ENCODE measurements around the gene PSMD12.
A peak's percentile ranks its signal among the peaks of the same experiment; 100 is the strongest.
"Not testable (repeated sequence)": the region's sequence is repeated elsewhere in the genome, so short reads cannot be mapped to it uniquely, and the experiment has no call there.

PSMD12 gene

DNA sequence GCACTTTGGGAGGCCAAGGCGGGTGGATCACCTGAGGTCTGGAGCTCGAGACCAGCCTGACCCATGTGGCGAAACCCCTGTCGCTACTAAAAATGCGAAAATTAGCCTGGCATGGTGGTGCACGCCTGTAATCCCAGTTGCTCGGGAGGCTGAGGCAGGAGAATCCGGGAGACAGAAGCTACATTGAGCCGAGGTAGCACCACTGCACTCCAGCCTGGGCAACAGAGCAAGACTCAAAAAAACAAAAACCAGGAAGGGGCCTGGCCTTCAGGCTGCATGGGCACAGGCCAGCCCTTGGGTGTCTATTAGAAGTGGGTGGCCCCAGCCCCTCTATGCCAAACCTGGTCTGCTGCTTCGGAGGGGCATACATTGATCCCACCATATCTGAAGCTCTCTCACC, 56.0 kb downstream of the PSMD12 start:
- no peak for DNase-seq (ENCODE audit: low read depth)

DNA sequence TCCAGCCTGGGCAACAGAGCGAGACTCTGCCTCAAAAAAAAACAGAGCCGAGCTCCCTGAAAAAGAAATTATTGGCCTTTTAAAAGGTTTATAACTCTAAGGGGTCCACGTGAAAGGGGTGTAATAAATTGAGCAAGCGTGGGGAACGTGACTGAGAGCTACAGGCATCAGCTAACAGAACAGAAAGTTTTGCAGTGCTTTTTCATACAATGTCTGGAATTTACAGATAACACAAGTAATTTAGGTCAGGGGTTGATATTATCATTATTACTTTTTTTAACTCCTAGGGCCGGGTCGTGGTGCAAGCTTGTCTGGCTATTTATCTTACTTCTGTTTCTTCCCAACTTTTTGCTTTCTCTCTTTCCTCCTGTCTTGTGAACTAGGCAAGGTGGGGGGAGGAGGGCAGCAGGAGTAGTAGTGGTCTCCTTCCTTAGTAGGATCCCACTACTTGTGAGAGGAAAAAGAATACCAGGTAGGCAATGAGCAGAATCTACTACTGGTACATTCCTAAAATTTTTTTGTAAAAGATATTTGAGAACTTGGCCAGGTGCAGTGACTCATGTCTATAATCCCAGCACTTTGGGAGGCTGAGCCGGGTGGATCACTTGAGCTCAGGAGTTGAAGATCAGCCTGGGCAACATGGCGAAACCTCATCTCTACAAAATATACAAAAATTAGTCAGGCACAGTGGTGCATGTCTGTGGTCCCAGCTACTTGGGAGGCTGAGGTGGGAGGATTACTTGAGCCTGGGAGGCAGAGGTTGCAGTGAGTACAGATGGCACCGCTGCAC, 60.7 kb downstream of the PSMD12 start:
- not testable (repeated sequence) for DNase-seq (ENCODE audit: low read depth)

GRCh38 chr17:67297454-67297960, 68.9 kb downstream of the PSMD12 start:
- no peak for DNase-seq (ENCODE audit: low read depth)

GRCh38 chr17:67294451-67295199, 71.8 kb downstream of the PSMD12 start:
- no peak for DNase-seq (ENCODE audit: low read depth)

DNA sequence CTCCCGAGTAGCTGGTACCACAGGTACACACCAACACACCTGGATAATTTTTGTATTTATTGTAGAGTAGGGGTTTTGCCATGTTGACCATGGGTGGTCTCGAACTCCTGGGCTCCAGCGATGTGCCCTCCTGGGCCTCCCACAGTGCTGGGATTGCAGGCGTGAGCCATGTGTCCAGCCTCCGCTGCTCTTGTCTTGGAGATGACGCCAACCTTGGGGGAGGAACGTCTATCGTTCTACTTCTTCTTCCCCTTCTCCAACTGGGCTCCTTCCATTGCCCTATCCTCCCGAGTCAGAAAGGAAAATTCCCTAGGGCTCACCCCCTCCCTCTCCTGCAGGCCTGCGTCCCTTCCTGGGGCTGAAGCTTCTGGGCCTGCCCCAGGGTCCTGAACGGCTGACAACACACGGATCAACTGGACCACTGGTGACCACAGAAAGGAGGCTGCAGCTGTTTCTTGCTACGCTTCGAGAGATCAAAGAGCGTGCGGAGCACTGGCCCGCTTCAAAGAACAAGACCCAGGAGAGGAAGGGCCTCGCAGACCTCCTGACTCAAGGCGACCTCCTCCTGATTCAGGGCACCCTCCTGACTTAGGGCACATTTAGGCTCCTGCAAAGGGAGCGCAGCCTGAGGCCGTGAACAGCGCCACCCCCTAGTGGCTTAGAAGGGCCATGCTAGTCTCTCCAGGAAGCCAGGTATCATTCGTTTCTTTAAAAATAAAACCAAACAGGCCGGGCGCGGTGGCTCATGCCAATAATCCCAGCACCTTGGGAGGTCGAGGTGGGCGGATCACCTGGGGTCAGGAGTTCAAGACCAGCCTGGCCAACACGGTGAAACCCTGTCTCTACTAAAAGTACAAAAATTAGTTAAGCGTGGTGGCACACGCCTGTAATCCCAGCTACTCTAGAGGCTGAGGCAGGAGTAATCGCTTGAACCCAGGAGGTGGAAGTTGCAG, 72.8 kb downstream of the PSMD12 start:
- DNase-seq (ENCODE audit: low read depth) = peak; percentile 46

- DNase-seq (ENCODE audit: low read depth) = no peak
Observed at GRCh38 chr17:67290711-67291291, 75.6 kb downstream of the PSMD12 start.

GRCh38 chr17:67290244-67290643, 76.1 kb downstream of the PSMD12 start:
- no peak for DNase-seq (ENCODE audit: low read depth)

GRCh38 chr17:67289181-67289876, 77.0 kb downstream of the PSMD12 start:
- peak; percentile 28 for DNase-seq (ENCODE audit: low read depth)

Data from EH (cell line).